ENCODE data around the gene KDM5C.
"Not testable (repeated sequence)": the region's sequence is repeated elsewhere in the genome, so short reads cannot be mapped to it uniquely, and the experiment has no call there.

The KDM5C gene

DNA sequence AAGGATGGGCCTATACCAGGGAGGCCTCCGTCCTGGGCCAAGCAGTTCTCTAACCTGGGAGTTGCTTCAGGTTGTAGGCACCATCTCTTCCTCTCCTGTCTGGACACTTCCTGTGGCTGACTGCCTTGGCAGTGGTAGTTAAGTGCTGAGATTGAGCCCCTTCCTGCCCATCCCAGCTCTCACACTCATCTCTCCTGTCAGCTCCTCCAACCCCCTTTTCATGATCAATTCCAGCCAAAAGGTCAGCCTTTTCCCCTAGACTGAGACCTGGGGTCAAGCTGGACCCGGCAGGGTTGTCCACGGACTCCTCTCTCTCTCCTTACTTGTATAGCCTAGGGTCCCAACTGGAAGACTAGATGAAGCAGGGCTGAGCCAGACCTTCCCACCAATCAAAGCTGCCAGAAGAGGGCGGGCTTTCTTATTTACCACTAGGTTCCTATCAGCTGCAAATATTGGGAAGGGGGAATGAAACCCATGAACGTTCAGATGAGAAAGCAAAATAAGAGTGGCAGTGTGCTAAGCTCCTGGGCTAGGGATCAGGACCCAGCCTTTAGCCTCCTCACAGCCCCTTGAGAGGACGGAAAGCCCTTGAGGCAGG is 34.5 kb downstream of the KDM5C start:
- DNase-seq (ENCODE audit: low read depth) = no peak

DNA sequence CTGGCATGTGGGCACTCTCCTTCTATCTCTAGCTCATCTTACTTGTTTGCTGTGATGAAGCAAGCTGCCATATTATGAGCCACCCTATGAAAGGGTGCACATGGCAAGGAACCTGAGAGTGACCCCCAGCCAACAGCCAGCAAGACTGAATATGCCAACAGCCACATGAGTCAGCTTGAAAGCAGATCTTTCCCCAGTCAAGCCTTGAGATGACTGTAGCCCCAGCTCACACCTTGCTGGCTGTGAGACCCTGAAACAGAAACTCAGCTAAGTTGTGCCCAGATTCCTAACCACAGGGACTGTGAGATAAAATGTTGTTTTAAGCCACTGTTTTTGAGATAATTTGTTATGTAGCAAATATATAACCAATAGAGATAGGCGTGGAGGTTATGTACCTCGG is 36.2 kb downstream of the KDM5C start:
- no peak for DNase-seq (ENCODE audit: low read depth)

DNA sequence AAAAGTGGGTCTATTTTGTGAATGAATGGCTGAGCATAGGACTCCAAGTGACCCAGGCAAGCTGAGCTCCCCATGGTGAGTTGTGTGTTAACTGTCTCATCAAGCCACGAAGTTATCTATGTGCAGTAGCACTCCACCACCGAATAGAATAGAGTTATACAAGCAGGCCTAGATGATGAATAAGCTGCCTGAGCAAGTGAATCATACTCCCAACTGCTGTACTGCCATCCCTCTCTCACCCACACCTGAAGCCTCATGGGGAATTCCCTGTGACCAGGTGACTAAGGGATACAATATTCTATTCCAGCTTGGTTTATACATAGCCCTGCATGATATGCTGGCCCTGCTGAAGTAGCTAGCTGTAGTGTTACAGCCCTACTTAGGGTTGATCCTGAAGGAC is 38.7 kb downstream of the KDM5C start:
- no peak for DNase-seq (ENCODE audit: low read depth)

GRCh38 chrX:53184836-53185235 is 40.2 kb downstream of the KDM5C start:
- DNase-seq (ENCODE audit: low read depth) = peak; percentile 8

DNA sequence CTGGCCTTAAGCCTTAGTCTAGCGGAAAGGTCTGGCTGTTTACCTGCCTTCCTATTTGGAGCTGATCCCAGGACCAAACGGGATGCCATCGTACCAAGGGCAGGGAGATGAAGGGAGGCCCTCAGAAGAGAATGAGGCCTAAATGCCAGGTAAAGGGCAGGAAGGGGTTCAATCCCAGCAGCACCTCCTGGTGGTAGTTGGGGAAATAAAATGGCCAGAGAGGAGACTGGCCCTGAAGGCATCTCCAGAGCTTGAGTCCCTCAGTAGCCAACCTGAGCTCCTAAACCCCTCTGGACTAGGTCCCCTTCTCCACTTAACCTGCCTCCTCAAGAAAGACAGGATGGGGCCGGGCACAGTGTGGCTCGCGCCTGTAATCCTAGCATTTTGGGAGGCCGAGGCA is 53.7 kb downstream of the KDM5C start:
- DNase-seq (ENCODE audit: low read depth) = no peak

DNA sequence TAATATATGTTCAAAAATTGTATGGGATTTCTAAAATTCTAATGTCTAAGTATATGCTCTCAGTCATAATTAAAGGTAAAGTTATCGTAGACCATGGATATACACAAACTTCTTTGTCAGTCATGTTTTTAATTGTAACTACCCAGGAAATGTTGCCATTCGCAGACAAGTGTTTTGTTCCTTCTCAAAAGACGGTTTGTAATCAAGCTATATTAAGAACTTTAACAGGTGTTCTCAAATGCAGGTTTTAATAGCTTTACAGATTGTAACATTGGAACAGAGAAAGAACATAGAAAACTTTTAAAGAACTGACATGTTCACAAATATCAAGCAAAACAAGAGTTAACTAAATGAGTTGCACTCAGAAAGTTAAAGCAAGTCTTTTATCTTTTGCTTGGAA is 58.9 kb downstream of the KDM5C start:
- no peak for DNase-seq (ENCODE audit: low read depth)

DNA sequence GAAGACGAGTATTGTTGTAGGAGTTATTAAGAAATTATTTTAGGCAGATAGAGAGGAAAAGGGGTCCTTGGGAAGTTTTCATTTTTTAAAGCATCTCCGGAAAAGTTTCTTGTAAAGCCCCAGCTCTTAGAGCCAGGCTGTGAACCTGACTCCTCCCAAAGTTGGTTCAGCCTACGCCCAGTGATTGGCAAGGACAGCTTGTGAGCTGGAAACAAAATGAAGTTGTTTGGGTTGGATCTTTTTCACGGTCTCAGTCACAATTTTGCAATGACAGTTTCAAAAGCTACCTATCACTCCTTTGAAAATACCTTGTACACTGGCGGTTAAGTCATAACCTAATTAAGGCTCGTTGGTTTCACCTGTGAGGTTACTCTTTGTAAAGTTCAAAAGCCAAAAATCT is 60.4 kb downstream of the KDM5C start:
- DNase-seq (ENCODE audit: low read depth) = not testable (repeated sequence)

DNA sequence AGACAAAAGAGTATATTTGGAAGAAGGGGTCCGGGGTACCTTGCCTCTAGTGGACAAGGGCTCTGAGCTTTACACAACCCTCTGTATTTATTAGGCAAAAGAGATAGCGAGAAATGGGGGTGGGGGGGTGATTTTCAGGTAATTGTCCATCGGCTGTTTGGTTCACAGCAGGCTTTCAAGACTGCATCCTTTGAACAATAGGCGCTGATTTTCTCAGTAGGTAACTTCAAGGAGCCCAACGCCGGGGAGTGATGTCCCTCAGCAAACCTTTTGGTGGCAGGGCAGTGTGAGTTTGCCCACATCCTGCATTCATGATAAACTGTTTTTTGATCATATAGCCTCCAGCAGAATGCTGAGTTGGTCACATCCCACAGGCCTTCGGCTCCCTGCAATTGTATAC is 61.6 kb downstream of the KDM5C start:
- DNase-seq (ENCODE audit: low read depth) = no peak

DNA sequence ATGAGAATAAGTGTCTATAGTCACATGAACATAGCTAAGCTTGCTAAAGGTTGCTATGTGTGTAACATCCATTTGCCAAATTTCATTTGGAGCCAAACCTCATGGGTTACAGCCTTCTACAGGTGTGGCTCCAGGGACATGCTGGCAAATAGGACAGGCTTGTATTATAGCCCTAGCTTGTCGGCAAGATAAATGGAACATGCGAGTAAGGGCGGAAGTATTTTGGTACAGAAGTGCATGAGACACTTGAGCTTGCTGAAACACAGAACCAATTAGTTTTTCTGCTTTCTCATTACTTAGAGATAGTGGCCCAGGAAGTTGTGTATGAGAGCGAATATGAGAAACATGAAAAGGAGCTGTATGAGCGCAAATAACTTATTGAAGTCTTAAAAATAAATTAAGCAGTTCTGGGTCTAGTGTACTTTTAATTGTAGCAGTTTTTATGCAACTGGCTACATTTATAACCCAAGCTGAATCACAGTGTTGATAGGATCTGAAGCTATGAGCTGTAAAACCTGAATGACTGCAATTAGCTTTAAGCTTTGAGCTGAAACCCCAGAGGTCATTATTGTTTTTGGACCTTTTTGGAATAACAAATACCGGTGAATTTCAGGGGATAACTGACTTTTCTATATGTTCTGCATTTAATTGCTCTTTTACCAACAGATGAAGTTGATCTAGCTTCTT is 64.6 kb downstream of the KDM5C start:
- no peak for DNase-seq (ENCODE audit: low read depth)

- no peak for DNase-seq (ENCODE audit: low read depth)
Measured at GRCh38 chrX:53159184-53159583, 65.8 kb downstream of the KDM5C start.

DNA sequence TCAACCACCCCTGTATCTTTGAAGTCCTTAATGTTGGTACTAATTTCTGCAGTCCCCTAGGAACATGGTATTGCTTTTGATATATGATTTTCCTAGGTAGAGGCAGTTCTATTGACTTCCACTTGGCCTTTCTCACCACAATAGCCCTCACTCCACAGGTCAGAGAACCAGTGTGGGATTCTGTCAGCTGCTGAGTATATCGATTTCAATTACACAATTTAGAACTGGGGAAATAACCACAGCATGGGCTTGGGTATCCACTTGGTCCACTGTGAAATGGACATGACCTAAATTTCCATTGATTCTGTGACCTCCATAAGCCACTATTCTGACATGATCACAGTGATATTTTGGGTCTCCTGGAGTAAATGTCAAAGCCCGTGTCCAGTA is 68.8 kb downstream of the KDM5C start:
- no peak for DNase-seq (ENCODE audit: low read depth)

DNA sequence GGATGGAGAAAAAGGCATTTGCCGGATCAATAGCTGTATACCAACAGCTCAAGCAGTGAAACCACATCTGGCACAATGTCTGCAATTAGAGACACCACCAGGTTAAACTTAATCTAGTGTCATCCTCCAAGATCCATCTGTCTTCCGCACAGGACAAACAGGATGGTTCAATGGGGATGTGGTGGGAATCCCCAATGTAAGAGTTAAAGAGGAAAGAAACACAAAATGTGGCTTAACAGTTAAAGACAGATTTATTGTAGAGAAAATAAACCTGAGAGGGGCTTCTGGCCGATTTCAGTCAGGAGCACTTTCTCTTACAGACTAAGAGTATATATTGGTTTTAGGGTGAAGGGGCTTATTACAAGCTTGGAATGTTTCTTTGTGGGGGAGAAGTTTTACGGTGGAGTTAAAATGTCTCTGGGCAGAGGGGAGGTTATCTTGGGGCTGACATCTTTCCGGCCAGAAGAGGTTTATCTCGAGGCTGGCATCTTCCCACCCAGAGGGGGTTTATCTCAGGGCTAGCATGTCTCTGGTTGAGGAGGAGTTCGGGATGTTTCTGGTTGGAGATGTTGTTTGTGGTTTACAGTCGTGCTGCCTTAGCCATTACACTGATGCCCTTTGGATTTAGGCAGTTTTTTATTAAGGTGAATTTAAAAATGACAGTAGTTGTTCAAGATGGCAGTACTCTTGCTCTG is 69.3 kb downstream of the KDM5C start:
- DNase-seq (ENCODE audit: low read depth) = no peak

DNA sequence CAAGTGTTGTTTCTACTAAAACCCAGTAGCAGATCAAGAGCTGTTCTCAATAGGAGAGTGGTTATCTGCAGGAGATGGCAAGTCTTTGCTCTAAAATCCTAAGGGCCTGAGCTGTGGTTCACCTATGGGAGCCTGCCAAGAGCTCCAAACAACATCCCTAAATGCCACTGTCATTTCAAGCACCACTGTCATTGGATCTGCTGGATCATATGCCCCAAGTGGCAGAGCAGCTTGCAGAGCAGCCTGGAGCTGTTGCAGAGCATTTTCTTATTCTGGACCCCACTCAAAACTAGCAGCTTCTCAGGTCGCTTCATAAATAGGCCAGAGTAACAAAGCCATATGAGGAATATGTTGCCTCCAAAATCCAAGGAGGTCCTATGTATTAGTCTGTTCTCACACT is 71.4 kb downstream of the KDM5C start:
- DNase-seq (ENCODE audit: low read depth) = no peak

Measured in fibroblast of gingiva (primary cell).